Measurements from ENCODE around the gene MLIP. TPM values are rescaled to one million over a fixed set of nuclear protein-coding genes. Genes with fewer than 3 reads are reported as not detected.

Gene MLIP
- total RNA-seq, 2 donors from 2014 or later, result not detected

GRCh38 chr6:54315656-54316055 is 204.4 kb downstream of the MLIP start:
- Histone ChIP-seq H3K9me3 (ENCODE audit: control insufficient read depth, low read length) (no peaks in the 10 kb centered on the region), H3K27ac (ENCODE audit: low read depth, low read length) (no peak overlapping the region), H3K4me1 (ENCODE audit: control insufficient read depth, insufficient read depth, low read length) (no peaks in the 10 kb centered on the region), H3K36me3 (ENCODE audit: control insufficient read depth, insufficient read depth, low read length) (no peaks in the 10 kb centered on the region), H3K9ac (ENCODE audit: extremely low read depth, low read length, poor library complexity, severe bottlenecking) (no peak overlapping the region), H3K27me3 (ENCODE audit: control insufficient read depth, insufficient read depth, low read length, poor library complexity, severe bottlenecking) (no peaks in the 10 kb centered on the region), H3K4me3 (ENCODE audit: low read length) (no peak overlapping the region)
- Mint-ChIP-seq H3K27me3 (ENCODE audit: insufficient read depth) (no peaks in the 10 kb centered on the region), H3K27ac (no peak overlapping the region), H3K36me3 (ENCODE audit: low read depth) (no peaks in the 10 kb centered on the region), H3K4me3 (no peak overlapping the region), H3K9me3 (no peaks in the 10 kb centered on the region), H3K4me1 (no peaks in the 10 kb centered on the region)
- DNase-seq, result no peak
- TF ChIP-seq CTCF (conservative IDR thresholded peaks at IDR 0.05), result no peak
- 86 to 90% methylated on average over 1 to 4 of the region's 4 CpGs for WGBS, 2 experiments (ENCODE audit: insufficient coverage in 1 of 2, insufficient read length in 1 of 2)

Other genes with a start within 250 kb of the MLIP start
- not detected for gene TINAG, start 197.0 kb downstream of the MLIP start, total RNA-seq

All from endodermal cell (in vitro differentiated cells).